ENCODE results near the gene MRPL12. TPM values are rescaled to one million over a fixed set of nuclear protein-coding genes. Genes with fewer than 3 reads are reported as not detected.
"Not testable (repeated sequence)": the region's sequence is repeated elsewhere in the genome, so short reads cannot be mapped to it uniquely, and the experiment has no call there.

The MRPL12 gene
- total RNA-seq, 2 experiments from 2014 or later = 97.7 to 102 TPM

DNA sequence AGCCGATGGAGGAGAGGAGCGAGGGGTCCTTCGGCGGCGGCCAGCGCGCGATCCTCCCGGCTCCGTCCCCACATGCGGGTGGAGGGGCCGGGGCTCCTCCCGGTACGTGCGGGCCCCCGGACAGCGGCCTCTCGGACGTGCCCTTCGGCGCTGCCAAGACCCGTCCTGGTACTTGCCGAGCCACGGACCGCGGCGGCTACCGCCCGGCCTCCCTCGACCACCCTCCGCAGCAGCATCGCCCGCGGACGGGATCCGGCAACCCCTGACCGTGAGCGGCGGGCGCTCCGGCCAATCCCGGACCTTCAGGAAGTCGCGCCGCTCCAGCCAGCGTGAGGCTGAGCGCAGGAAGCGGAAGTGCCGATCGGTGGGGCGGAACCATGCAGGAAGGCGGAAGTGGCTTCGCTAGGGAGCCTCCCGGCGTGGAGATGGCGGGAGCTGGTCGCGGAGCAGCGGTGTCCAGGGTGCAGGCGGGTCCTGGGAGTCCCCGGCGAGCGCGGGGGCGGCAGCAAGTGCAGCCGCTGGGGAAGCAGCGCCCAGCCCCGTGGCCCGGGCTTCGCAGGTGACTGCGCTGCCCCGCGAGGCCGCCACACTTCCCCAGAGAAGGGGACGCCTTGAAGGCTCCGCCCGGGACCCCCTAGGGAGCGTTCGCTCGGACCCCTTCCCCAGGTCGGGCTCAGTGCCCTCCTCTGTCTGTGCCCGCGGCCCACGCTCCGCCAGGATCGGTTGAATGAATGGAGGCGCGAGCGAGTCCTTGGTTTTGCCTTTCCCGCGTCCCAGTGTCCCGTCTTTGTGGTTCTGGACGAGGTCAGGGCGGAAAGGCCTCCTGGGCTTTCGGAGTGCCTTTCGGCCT is 36.6 kb upstream of the MRPL12 start, which contains the start of the genes CCDC137 and OXLD1:
TSS of gene CCDC137 (plus strand) at position 396 of the 850 bp plus-strand sequence. CDS start at position 426, 30 bp downstream.
TSS of gene OXLD1 (minus strand) at position 264 of the 850 bp plus-strand sequence. CDS start at position 236, 28 bp downstream.
- H3K4me3 Mint-ChIP-seq = peak within 1 kb of the TSS; percentile 99
- intact Hi-C loops (cut with micrococcal nuclease) = loop anchor here (2.0 to 5.0 kb wide), 5 partner anchors 16 to 194 kb away; partner anchors contain the start of genes ACTG1, ARL16, FAAP100 and NPLOC4
- no peaks in the 10 kb centered on the region for H3K9me3 Mint-ChIP-seq
- H3K4me1 Mint-ChIP-seq (ENCODE audit: low read depth) = peaks cover 52% of the 10 kb centered on the region
- CTCF ChIA-PET = interaction anchor here (0.9 kb wide), 1 partner anchor 16 kb away, joined by 3 read pairs; no protein-coding TSS in a partner anchor
- peak within 1 kb of the TSS; percentile 96 for H3K27ac Mint-ChIP-seq
- H3K36me3 Mint-ChIP-seq (ENCODE audit: low read depth) = peaks cover 42% of the 10 kb centered on the region
- peak; percentile 97 for DNase-seq
- no peaks in the 10 kb centered on the region for H3K27me3 Mint-ChIP-seq (ENCODE audit: low read depth)

- H3K4me3 Mint-ChIP-seq = peak overlapping the region; percentile 99
- peaks cover 42% of the 10 kb centered on the region for H3K36me3 Mint-ChIP-seq (ENCODE audit: low read depth)
- H3K4me1 Mint-ChIP-seq (ENCODE audit: low read depth) = peaks cover 48% of the 10 kb centered on the region
- CTCF ChIA-PET = interaction anchor here (0.5 to 1.6 kb wide), 4 partner anchors 11 to 104 kb away, joined by 3 to 4 read pairs (median 3); no protein-coding TSS in a partner anchor
- intact Hi-C loops (cut with micrococcal nuclease) = loop anchor here (2.0 to 5.0 kb wide), 5 partner anchors 15 to 193 kb away; partner anchors contain the start of genes ACTG1, ARL16, FAAP100 and NPLOC4
- H3K27ac Mint-ChIP-seq = peak overlapping the region; percentile 41
- no peak for DNase-seq
- no peaks in the 10 kb centered on the region for H3K27me3 Mint-ChIP-seq (ENCODE audit: low read depth)
- H3K9me3 Mint-ChIP-seq = no peaks in the 10 kb centered on the region
These were observed 35.4 kb upstream of the MRPL12 start for GRCh38 chr17:81667754-81668153.

GRCh38 chr17:81672504-81672903 is 30.7 kb upstream of the MRPL12 start:
- no peaks in the 10 kb centered on the region for H3K27me3 Mint-ChIP-seq (ENCODE audit: low read depth)
- H3K36me3 Mint-ChIP-seq (ENCODE audit: low read depth) = peaks cover 26% of the 10 kb centered on the region
- CTCF ChIA-PET = no interaction called here

GRCh38 chr17:81672954-81673353 is 30.2 kb upstream of the MRPL12 start:
- Mint-ChIP-seq H3K4me1 (ENCODE audit: low read depth) (peaks cover 11% of the 10 kb centered on the region), H3K4me3 (no peak overlapping the region), H3K36me3 (ENCODE audit: low read depth) (peaks cover 22% of the 10 kb centered on the region), H3K27ac (no peak overlapping the region), H3K9me3 (no peaks in the 10 kb centered on the region), H3K27me3 (ENCODE audit: low read depth) (no peaks in the 10 kb centered on the region)
- intact Hi-C loops (cut with micrococcal nuclease) = no loop called here
- CTCF ChIA-PET = no interaction called here
- DNase-seq = no peak

More at GRCh38 chr17:81672504-81672903, 30.7 kb upstream of the MRPL12 start:
- no peak overlapping the region for H3K27ac Mint-ChIP-seq
- DNase-seq = no peak
- H3K4me1 Mint-ChIP-seq (ENCODE audit: low read depth) = peaks cover 16% of the 10 kb centered on the region
- H3K4me3 Mint-ChIP-seq = no peak overlapping the region
- no peaks in the 10 kb centered on the region for H3K9me3 Mint-ChIP-seq
- intact Hi-C loops (cut with micrococcal nuclease) = no loop called here

DNA sequence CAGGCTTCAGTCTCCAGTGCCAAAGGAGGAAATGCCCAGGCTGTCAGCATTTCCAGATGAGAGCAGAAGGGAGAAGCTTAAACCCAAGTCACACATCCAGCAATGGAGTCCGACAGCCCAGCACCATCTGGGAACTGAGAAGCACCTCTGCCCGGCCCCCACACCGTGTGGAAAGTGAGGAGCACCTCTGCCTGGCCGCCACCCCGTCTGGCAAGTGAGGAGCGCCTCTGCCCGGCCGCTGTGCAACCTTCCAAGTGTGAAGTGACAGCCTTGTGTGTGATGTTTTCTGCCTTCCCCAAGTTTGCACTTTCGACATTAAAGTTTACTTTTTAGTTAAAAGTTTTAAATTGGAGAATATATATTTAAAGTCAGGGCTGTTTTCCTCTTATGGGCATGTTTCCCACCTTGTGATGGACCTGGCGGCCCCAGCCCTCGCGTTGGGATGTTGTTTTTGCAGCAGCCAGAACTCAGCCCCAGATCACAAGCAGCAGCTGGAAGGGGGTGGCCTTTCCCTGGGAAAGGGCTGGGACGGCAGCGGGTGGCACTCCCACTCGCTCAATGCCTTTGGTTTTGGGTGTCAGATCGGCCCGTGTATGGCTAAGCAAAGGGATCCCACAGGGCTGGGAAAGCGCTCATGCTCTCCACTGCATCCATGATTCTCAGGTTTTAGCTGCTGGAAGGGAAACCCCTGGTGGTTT is 29.5 kb upstream of the MRPL12 start:
- Mint-ChIP-seq H3K4me3 (no peak overlapping the region), H3K27me3 (ENCODE audit: low read depth) (no peaks in the 10 kb centered on the region), H3K9me3 (no peaks in the 10 kb centered on the region), H3K4me1 (ENCODE audit: low read depth) (peaks cover 6% of the 10 kb centered on the region), H3K27ac (no peak overlapping the region), H3K36me3 (ENCODE audit: low read depth) (peaks cover 16% of the 10 kb centered on the region)
- no peak for DNase-seq
- CTCF ChIA-PET = no interaction called here
- intact Hi-C loops (cut with micrococcal nuclease) = no loop called here

GRCh38 chr17:81675515-81676221 is 27.5 kb upstream of the MRPL12 start:
- intact Hi-C loops (cut with micrococcal nuclease); H3K9me3 Mint-ChIP-seq; H3K4me1 Mint-ChIP-seq (ENCODE audit: low read depth); H3K27me3 Mint-ChIP-seq (ENCODE audit: low read depth); H3K36me3 Mint-ChIP-seq (ENCODE audit: low read depth); H3K4me3 Mint-ChIP-seq; H3K27ac Mint-ChIP-seq: not testable (repeated sequence)
- CTCF ChIA-PET = interaction anchor here (0.6 to 1.3 kb wide), 7 partner anchors 17 to 607 kb away, joined by 3 to 7 read pairs (median 3); partner anchors contain the start of gene PCYT2
- peak; percentile 47 for DNase-seq

GRCh38 chr17:81676906-81677305 is 26.3 kb upstream of the MRPL12 start:
- Mint-ChIP-seq H3K9me3 (no peaks in the 10 kb centered on the region), H3K4me1 (ENCODE audit: low read depth) (peaks cover 4% of the 10 kb centered on the region), H3K27me3 (ENCODE audit: low read depth) (no peaks in the 10 kb centered on the region), H3K36me3 (ENCODE audit: low read depth) (peaks cover 3% of the 10 kb centered on the region), H3K27ac (no peak overlapping the region), H3K4me3 (no peak overlapping the region)
- no peak for DNase-seq
- CTCF ChIA-PET = interaction anchor here (1.3 kb wide), 1 partner anchor 25 kb away, joined by 5 read pairs; no protein-coding TSS in a partner anchor
- intact Hi-C loops (cut with micrococcal nuclease) = no loop called here

DNA sequence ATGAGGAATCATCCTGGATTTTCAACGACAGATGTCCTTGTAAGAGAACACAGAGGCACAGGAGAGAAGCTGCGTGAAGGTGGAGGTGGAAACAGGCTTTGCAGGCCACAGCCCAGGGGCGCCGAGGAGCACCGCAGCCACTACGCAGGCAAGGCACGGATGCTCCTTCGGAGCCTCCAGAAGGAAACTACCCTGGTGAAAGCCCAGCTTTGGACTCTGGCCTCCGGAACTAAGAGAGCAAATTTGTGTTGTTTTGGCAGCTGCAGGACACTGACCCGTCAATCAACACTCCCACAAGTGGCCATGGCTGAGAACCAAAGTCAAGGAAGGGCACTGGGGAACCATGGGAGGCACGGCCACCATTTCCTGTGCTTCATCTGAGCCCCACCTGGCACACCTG is 23.0 kb upstream of the MRPL12 start:
- CTCF ChIA-PET = no interaction called here
- Mint-ChIP-seq H3K36me3 (ENCODE audit: low read depth) (peaks cover 5% of the 10 kb centered on the region), H3K9me3 (no peaks in the 10 kb centered on the region), H3K27me3 (ENCODE audit: low read depth) (no peaks in the 10 kb centered on the region), H3K27ac (no peak overlapping the region), H3K4me3 (no peak overlapping the region), H3K4me1 (ENCODE audit: low read depth) (peaks cover 20% of the 10 kb centered on the region)
- no peak for DNase-seq
- intact Hi-C loops (cut with micrococcal nuclease) = no loop called here

GRCh38 chr17:81681672-81682071 is 21.5 kb upstream of the MRPL12 start:
- DNase-seq = no peak
- Mint-ChIP-seq H3K4me1 (ENCODE audit: low read depth) (peaks cover 27% of the 10 kb centered on the region), H3K4me3 (no peak overlapping the region), H3K27ac (no peak overlapping the region), H3K27me3 (ENCODE audit: low read depth) (no peaks in the 10 kb centered on the region), H3K36me3 (ENCODE audit: low read depth) (peaks cover 8% of the 10 kb centered on the region), H3K9me3 (no peaks in the 10 kb centered on the region)
- CTCF ChIA-PET = interaction anchor here (1.2 kb wide), 1 partner anchor 14 kb away, joined by 3 read pairs; no protein-coding TSS in a partner anchor
- intact Hi-C loops (cut with micrococcal nuclease) = loop anchor here (2.0 kb wide), 2 partner anchors 15 to 151 kb away; partner anchors contain the start of genes CCDC137, MCRIP1 and OXLD1

DNA sequence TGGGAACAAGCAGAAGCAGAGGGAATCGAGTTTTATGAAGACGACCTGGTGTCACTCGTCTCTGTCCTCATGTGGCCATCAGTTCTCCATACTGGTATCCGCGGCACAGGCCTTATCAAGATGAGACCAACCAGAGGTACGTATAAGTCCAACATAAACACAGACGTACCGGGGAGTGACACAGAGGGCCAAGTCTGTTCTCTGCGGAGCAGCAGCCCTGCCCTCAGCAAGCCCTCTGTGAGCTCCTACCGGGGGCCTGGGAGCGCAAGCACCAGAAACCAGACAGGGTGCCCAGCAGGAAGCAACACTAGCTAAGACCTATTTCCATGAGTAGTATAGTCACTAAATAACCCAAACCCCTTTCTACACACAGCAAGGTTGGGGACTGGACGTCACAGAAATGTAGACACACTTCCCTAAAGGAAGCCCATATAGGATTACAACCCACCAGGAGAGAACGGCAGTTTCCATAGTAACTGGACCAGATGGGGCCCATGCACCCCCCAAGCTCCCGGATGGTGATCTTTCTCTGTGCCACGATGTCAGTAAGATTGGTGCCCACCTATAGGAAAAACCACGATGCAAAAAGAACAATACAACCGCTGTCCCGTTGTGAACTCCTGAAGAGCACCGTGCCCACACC is 20.5 kb upstream of the MRPL12 start:
- intact Hi-C loops (cut with micrococcal nuclease) = loop anchor here (1.0 to 2.0 kb wide), 4 partner anchors 16 to 150 kb away; partner anchors contain the start of genes CCDC137, MCRIP1, MRPL12 and OXLD1
- Mint-ChIP-seq H3K9me3 (no peaks in the 10 kb centered on the region), H3K36me3 (ENCODE audit: low read depth) (peaks cover 15% of the 10 kb centered on the region), H3K4me3 (peak overlapping the region; percentile 87), H3K4me1 (ENCODE audit: low read depth) (peaks cover 36% of the 10 kb centered on the region), H3K27ac (no peak overlapping the region), H3K27me3 (ENCODE audit: low read depth) (no peaks in the 10 kb centered on the region)
- no peak for DNase-seq
- CTCF ChIA-PET = interaction anchor here (0.9 to 1.8 kb wide), 3 partner anchors 10 to 20 kb away, joined by 3 to 5 read pairs (median 3); partner anchors contain the start of gene MRPL12

DNA sequence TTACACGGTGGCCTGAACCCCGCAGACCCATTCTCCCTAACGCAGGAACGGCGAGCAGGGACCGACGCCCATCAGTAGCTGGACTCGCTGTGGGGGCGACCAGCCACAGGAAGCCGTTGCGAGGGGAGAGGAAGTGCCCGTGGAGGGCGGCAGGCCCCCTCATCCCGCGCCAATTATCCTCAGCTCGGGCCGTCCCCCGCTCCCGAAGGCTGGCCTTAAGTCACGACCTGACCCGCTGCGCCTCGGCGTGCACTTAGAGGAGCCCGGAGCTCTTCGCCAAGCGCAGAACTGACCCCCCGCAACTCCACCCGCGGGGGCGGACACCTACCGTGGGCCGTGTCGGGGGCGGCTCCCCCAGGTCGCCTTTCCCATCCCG is 20.0 kb upstream of the MRPL12 start:
- H3K36me3 Mint-ChIP-seq (ENCODE audit: low read depth) = peaks cover 15% of the 10 kb centered on the region
- H3K27me3 Mint-ChIP-seq (ENCODE audit: low read depth) = no peaks in the 10 kb centered on the region
- CTCF ChIA-PET = interaction anchor here (0.9 to 1.8 kb wide), 3 partner anchors 10 to 19 kb away, joined by 3 to 5 read pairs (median 3); partner anchors contain the start of gene MRPL12
- peaks cover 37% of the 10 kb centered on the region for H3K4me1 Mint-ChIP-seq (ENCODE audit: low read depth)
- H3K9me3 Mint-ChIP-seq = no peaks in the 10 kb centered on the region
- DNase-seq = no peak
- intact Hi-C loops (cut with micrococcal nuclease) = loop anchor here (1.0 to 2.0 kb wide), 4 partner anchors 16 to 150 kb away; partner anchors contain the start of genes CCDC137, MCRIP1, MRPL12 and OXLD1
- H3K4me3 Mint-ChIP-seq = peak overlapping the region; percentile 87
- H3K27ac Mint-ChIP-seq = no peak overlapping the region
